A673 (cell line): ENCODE results near the gene MACC1.

Source experiments
- EZH2 ChIP-seq: fragments of 200-600 bp; sonication (generic); IDR thresholded peaks from 2 replicates; pipeline ENCODE4 v1.6.1; 2017; ENCODE audit warnings: borderline replicate concordance, low read depth, mild to moderate bottlenecking, mixed read lengths, antibody characterized with exemption, low read length; ENCODE audit not compliant: poor library complexity, severe bottlenecking
- TF ChIP-seq, protein P1 (sequence below): fragments of 300-800, 200-600 bp; sonication (generic); conservative IDR thresholded peaks from 2 replicates; pipeline ENCODE4 v1.5.1; 2017; ENCODE audit warnings: low read depth, mild to moderate bottlenecking, antibody characterized with exemption, low read length, moderate library complexity, mixed read lengths

DNA sequence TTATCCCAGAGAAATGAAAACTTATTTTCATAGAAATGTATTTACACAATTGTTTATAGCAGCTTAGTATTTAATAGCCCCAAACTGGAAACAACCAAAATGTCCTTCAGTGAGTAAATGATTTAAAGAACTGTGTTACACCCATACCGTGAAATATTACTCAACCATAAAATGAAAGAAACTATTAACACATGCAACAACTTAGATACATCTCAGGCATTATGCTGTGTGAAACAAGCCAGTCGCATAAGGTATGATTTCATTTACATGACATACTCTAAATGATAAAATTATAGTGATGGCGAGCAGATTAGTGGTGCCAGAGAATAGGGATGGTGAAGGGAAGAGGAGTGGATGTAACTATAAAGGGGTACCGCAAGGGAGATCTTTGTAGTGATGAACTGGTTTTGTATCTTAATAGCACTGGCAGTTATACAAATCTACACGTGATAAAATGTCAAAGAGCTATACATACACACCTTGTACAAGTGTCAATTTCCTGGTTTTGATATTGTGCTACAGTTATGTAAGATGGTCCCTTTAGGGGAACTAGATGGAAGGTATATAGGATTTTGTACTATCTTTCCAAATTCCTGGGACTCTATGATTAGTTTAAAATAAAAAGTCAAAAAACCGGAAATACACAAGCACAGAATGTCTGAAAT, 40.5 kb downstream of the MACC1 start:
- TF ChIP-seq, protein P1, sequence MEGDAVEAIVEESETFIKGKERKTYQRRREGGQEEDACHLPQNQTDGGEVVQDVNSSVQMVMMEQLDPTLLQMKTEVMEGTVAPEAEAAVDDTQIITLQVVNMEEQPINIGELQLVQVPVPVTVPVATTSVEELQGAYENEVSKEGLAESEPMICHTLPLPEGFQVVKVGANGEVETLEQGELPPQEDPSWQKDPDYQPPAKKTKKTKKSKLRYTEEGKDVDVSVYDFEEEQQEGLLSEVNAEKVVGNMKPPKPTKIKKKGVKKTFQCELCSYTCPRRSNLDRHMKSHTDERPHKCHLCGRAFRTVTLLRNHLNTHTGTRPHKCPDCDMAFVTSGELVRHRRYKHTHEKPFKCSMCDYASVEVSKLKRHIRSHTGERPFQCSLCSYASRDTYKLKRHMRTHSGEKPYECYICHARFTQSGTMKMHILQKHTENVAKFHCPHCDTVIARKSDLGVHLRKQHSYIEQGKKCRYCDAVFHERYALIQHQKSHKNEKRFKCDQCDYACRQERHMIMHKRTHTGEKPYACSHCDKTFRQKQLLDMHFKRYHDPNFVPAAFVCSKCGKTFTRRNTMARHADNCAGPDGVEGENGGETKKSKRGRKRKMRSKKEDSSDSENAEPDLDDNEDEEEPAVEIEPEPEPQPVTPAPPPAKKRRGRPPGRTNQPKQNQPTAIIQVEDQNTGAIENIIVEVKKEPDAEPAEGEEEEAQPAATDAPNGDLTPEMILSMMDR: no peak
- no peak for TF ChIP-seq EZH2
